ENCODE measurements around the gene UNCX.
"Not testable (repeated sequence)": the region's sequence is repeated elsewhere in the genome, so short reads cannot be mapped to it uniquely, and the experiment has no call there.

Gene UNCX

DNA sequence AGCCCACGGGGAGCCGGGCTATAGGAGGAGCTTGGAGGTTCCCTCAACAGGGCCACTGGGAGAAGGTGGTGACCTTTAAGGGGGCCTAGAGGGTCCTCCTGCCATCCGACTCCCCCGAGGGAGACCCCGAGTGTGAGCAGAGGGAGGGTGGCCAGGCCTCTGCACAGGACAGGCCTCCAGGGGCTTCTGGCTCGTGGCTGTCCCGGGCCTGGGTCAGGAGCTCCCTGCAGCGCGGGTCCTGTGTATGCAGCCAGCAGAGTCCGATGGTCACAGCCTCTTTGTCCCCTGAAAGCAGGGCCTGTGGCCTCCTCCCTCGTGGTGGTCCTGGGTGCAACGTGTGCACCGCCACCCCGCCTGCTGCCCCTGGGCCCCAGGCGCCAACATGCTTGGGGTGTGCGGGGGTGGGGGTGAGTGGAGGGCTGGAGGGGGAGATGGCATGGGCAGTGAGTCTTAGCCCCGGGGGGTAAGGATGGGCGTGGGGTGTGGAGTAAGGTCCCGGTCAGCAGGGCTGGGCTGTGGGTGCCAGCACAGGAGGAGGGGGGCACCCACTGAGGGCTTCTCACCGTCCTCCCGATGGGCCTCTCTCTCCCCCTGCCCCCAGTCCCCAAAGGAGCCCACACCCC is 27.1 kb downstream of the UNCX start:
- no peaks in the 10 kb centered on the region for H3K36me3 Mint-ChIP-seq (ENCODE audit: low read depth)
- H3K27ac Mint-ChIP-seq, result no peak overlapping the region
- H3K4me1 Mint-ChIP-seq (ENCODE audit: low read depth), result no peaks in the 10 kb centered on the region
- no peak for DNase-seq (ENCODE audit: low spot score)
- no peak overlapping the region for H3K4me3 Mint-ChIP-seq
- H3K9me3 Mint-ChIP-seq, result no peaks in the 10 kb centered on the region
- H3K27me3 Mint-ChIP-seq (ENCODE audit: low read depth), result peaks cover 5% of the 10 kb centered on the region

DNA sequence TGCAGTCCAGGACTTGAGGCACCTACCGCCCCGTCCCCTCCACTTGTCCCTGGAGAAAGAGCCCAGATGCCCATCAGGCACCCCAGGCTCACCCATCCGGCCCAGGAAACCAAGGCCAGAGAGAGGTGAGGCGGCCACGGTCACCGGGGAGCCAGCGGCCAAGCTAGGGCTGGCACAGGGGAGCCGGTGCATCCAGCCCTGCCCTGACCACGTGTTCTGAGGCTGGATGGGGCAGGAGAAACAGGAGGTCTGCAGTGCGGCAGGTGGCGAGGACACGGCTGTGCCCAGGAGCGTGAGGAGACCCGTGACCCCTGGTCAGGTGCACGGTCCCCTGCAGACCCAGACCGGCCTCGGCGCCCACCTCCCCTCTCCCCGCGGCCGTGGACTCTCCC is 27.6 kb downstream of the UNCX start:
- Mint-ChIP-seq H3K4me3 (no peak overlapping the region), H3K36me3 (ENCODE audit: low read depth) (no peaks in the 10 kb centered on the region), H3K27ac (no peak overlapping the region), H3K27me3 (ENCODE audit: low read depth) (peaks cover 5% of the 10 kb centered on the region), H3K4me1 (ENCODE audit: low read depth) (no peaks in the 10 kb centered on the region), H3K9me3 (no peaks in the 10 kb centered on the region)
- DNase-seq (ENCODE audit: low spot score), result no peak

DNA sequence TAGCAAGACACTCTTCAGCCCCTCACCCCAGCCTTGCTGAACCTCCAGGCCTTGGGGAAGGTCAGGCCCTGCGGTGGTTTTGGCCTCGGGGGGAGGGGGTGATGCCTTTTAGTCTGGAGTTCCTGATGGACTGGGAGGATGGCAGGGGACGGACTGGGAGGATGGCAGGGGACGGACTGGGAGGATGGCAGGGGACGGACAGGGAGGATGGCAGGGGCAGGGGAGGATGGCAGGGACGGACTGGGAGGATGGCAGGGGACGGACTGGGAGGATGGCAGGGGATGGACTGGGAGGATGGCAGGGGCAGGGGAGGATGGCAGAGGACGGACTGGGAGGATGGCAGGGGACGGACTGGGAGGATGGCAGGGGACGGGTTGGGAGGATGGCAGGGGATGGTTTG is 28.4 kb downstream of the UNCX start:
- not testable (repeated sequence) for H3K4me3 Mint-ChIP-seq; DNase-seq (ENCODE audit: low spot score); H3K27me3 Mint-ChIP-seq (ENCODE audit: low read depth); H3K27ac Mint-ChIP-seq; H3K9me3 Mint-ChIP-seq; H3K4me1 Mint-ChIP-seq (ENCODE audit: low read depth); H3K36me3 Mint-ChIP-seq (ENCODE audit: low read depth)

DNA sequence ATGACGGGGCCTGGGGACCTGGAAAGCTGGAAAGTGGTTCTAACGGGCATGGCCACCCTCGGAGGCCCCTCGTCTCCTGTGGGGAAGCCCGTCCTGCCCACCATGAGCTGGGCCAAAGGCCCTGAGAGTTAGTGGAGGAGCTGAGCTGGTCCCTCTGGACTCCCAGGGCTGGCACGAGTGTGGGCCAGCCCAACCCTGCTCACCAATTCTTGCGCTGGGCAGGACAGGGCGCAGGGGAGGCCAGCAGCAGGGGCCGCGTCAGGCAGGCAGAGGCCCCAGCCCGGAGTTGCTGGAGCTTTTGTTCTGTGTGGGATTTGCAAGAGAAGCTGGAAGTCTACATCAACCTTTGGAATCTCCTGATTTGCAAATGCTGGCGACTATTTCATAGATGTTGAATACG is 29.8 kb downstream of the UNCX start:
- H3K9me3 Mint-ChIP-seq, result no peaks in the 10 kb centered on the region
- DNase-seq (ENCODE audit: low spot score), result no peak
- no peak overlapping the region for H3K27ac Mint-ChIP-seq
- peaks cover 5% of the 10 kb centered on the region for H3K27me3 Mint-ChIP-seq (ENCODE audit: low read depth)
- no peaks in the 10 kb centered on the region for H3K4me1 Mint-ChIP-seq (ENCODE audit: low read depth)
- H3K36me3 Mint-ChIP-seq (ENCODE audit: low read depth), result no peaks in the 10 kb centered on the region
- H3K4me3 Mint-ChIP-seq, result no peak overlapping the region

DNA sequence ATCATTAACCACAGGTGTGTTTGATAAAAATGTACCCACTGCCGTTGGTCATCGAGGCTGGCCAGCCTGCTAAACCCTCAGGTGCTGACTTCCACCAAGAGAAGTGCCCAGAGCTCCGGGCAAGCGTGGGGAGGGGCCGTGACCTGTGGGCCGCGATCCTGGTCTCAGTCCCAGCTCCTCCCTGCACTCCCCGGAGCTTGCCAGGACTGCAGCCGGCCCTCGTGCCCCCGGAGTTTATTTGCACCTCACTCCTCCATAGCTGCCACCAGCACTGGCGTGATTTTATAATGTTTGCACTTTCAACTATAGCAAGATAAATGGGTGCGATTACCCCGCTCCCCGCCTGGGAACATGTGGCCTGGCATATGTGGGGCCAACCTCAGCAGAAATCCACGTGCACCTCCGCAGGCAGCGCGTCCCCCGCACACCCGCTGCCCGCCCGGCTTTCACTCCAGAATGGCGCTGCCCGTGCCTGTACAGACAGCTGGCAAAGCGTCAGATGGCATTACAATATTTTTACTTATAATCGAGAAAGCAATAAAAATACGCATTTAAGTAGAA is 30.8 kb downstream of the UNCX start:
- H3K4me1 Mint-ChIP-seq (ENCODE audit: low read depth), result no peaks in the 10 kb centered on the region
- no peaks in the 10 kb centered on the region for H3K9me3 Mint-ChIP-seq
- H3K27ac Mint-ChIP-seq, result no peak overlapping the region
- no peak overlapping the region for H3K4me3 Mint-ChIP-seq
- peaks cover 5% of the 10 kb centered on the region for H3K27me3 Mint-ChIP-seq (ENCODE audit: low read depth)
- DNase-seq (ENCODE audit: low spot score), result no peak
- H3K36me3 Mint-ChIP-seq (ENCODE audit: low read depth), result no peaks in the 10 kb centered on the region

DNA sequence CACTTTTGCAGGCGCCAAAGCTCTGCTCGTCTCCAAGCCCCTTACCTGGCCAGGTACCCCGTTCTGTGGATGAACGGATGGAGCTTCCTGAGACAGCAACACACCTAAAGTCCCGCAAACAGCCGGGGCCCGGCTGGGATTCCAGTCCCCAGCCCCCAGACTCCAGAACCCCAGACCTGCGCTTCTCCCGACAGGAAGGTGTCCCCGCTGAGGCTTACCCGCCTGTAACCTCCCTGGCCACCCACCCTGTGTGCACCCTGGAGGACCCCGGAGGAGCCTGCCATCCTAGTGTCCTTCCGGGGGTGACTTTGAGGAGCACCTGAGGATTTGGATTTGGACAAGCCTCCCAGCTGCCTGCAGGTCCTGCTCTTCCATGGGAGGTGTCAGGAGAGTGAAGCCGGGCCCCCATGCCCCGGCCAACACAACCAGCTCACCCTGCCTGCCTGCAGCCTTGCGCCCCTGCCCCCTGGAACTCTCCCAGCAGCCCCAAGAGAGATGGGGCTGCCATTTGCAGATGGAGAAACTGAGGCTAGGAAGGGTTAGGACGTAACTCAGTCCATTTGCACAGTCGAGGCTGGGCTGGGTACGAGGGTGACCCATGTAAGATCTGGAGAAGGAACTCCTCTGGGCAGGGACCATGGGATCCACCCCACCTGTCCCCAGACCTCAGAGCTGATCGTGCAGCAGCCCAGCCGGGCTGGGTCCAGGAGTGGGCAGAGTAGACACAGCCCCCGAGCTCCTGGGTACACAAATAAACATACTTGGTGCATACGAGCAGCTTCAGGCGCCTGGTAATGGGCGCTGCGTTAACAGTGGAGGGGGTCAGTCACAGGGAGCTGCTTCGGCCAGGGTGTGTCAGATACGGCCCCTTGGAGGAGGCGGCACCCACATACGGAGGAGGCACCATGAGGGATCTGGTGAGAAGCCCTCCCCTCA is 31.9 kb downstream of the UNCX start:
- no peak for DNase-seq (ENCODE audit: low spot score)
- H3K27ac Mint-ChIP-seq, result no peak overlapping the region
- no peaks in the 10 kb centered on the region for H3K36me3 Mint-ChIP-seq (ENCODE audit: low read depth)
- H3K4me1 Mint-ChIP-seq (ENCODE audit: low read depth), result no peaks in the 10 kb centered on the region
- H3K9me3 Mint-ChIP-seq, result no peaks in the 10 kb centered on the region
- no peak overlapping the region for H3K4me3 Mint-ChIP-seq
- H3K27me3 Mint-ChIP-seq (ENCODE audit: low read depth), result peaks cover 5% of the 10 kb centered on the region

DNA sequence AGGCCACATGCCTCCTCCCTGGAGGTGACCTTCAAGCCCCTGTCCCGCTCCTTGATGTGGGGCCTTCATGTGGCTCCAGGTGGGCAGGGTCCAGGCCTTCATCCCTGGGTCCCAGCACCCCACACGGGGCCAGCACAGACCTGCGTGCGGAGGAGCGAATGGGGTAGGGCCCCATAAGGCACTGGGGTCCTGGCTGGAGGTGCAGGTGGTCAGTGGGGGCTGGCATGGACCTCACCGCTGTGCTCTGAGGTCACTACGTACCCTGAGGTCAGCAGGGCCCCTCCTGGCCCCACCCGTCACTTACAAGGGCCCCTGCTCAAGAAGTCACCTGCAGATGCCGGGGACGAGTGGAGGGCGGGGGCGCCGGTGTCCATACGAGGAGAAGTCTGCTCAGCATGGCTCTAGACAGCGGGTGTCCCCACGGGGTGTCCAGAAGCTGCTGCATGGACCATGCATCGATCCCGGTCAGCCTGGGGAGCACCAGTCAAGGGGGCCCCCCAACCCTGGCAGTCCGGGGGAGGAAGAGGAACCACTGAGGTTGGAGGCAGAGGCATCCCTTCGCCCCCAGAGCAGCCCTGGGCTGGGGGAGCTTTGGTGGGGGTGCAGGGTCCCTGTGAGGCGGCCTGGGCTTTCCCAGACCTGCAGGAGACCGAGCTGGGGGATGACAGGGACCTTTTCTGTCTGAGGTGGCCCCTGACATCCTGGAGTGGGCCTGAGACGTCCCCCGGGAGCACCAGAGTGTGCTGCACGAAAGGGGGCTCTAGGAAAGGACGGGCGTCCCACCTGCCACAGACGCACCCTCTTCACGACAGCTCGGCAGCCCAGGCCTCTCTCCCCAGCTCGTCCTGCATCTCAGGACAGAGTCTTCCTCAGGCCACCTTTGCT is 34.6 kb downstream of the UNCX start:
- Mint-ChIP-seq H3K9me3 (no peaks in the 10 kb centered on the region), H3K27me3 (ENCODE audit: low read depth) (peaks cover 5% of the 10 kb centered on the region), H3K4me1 (ENCODE audit: low read depth) (no peaks in the 10 kb centered on the region), H3K36me3 (ENCODE audit: low read depth) (no peaks in the 10 kb centered on the region), H3K4me3 (no peak overlapping the region), H3K27ac (no peak overlapping the region)
- DNase-seq (ENCODE audit: low spot score), result no peak

DNA sequence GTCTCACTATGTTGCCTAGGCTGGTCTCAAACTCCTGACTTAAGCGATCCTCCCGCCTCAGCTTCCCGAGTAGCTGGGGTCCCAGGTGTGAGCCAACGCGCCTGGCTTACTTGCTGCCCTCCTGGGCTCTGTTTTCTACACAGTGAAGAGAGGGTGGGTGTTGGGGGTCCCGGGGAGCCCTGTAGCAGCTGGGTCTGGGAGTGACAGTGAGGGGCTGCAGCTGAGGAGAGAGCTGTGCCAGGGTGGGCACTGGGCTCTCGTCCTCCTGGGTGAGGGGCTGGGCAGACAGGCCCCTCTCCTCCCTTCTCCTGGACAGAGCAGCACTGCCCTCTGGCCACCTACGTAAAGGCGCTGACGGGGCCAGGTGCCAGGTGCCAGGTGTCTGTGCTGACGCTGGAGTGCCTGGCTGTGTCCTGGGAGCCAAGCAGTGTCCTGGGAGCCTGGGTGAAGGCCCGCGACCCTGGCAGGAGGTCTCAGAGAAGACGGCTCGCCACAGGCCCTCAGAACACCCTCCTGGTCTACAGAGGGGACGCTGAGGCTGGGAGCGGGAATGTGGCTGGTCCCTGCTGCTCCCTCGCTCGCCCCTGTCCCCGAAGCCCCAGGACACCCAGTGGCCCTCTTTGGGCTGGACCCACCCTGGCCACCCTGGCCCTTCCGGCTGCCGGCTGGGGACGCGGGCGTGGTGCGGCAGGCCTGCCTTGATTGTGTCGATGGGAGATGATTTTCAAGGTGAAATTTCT is 35.6 kb downstream of the UNCX start:
- H3K27me3 Mint-ChIP-seq (ENCODE audit: low read depth), result peaks cover 5% of the 10 kb centered on the region
- no peaks in the 10 kb centered on the region for H3K4me1 Mint-ChIP-seq (ENCODE audit: low read depth)
- H3K4me3 Mint-ChIP-seq, result no peak overlapping the region

DNA sequence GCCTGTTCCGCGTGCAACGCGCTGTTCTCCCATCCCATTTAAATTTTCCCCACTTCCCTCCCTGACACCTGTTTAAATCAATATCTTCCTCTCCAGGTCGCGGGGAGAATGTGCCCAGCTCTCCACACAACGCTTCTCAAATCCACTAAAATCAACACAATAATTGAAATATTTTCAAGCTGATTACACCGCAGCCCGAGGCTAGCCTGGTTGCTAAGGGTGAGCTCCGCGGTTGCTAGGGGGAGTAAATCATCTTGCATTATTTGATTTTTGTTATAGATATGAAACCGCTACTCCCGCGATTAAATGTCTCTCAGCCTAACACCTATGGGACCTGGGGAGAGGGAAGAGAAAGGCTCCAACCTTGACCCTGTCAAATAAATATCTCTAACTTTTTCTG is 36.2 kb downstream of the UNCX start:
- no peak overlapping the region for H3K27ac Mint-ChIP-seq
- H3K4me1 Mint-ChIP-seq (ENCODE audit: low read depth), result no peaks in the 10 kb centered on the region
- H3K9me3 Mint-ChIP-seq, result no peaks in the 10 kb centered on the region
- peaks cover 5% of the 10 kb centered on the region for H3K27me3 Mint-ChIP-seq (ENCODE audit: low read depth)
- H3K36me3 Mint-ChIP-seq (ENCODE audit: low read depth), result no peaks in the 10 kb centered on the region
- H3K4me3 Mint-ChIP-seq, result no peak overlapping the region
- no peak for DNase-seq (ENCODE audit: low spot score)

More for the DNA sequence above, 35.6 kb downstream of the UNCX start:
- no peaks in the 10 kb centered on the region for H3K9me3 Mint-ChIP-seq
- H3K27ac Mint-ChIP-seq, result no peak overlapping the region
- H3K36me3 Mint-ChIP-seq (ENCODE audit: low read depth), result no peaks in the 10 kb centered on the region
- DNase-seq (ENCODE audit: low spot score), result no peak

DNA sequence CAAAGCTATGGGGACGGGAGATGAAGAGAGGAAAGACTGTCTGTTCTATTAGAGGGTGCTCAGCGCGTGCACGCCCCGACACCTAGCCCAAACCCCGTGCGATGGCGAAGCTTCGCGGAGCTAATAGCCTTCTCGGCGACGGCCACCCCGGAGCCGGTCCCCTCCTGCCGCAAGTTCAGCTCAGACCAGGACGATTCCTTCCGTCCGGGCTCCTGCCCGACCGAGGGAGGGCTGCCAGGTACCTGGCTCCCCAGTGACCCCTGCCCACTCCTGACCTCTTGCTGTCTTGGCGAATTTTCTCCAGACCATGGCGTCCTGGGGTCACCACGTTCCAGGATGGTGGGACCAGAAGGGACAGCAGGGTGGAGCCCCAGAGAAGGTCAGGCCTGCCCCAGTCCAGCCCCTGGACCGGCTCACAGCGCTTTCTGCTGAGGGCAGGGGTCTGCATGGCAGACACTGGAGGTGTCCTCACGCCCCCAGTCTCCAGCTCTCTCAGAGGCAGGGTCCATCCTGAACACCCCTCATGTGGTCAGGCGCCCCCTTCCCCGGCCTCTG is 36.7 kb downstream of the UNCX start:
- H3K27ac Mint-ChIP-seq, result no peak overlapping the region
- no peaks in the 10 kb centered on the region for H3K36me3 Mint-ChIP-seq (ENCODE audit: low read depth)
- H3K4me1 Mint-ChIP-seq (ENCODE audit: low read depth), result no peaks in the 10 kb centered on the region
- no peak for DNase-seq (ENCODE audit: low spot score)
- H3K9me3 Mint-ChIP-seq, result no peaks in the 10 kb centered on the region
- H3K27me3 Mint-ChIP-seq (ENCODE audit: low read depth), result peaks cover 5% of the 10 kb centered on the region
- no peak overlapping the region for H3K4me3 Mint-ChIP-seq

DNA sequence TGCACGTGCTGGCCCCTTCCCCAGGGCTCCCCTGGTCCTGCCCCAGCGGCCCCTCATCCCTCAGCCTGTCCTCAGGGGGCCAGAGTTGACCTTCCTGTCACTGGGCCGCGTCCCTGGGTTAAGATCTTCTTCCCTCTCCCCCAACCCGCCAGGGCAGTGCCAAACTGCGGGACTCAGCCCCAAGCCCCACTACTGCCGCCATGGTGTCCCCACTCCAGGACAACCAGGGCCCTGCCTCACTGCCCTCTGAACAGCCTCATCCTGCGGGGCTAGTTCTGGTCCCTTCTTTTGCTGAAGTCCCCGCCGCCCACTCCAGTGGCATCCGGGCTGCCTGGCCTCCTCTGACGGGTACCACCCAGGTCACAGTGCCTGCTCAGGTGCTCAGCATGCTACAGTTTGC is 37.5 kb downstream of the UNCX start:
- Mint-ChIP-seq H3K36me3 (ENCODE audit: low read depth) (no peaks in the 10 kb centered on the region), H3K27me3 (ENCODE audit: low read depth) (peaks cover 5% of the 10 kb centered on the region), H3K4me1 (ENCODE audit: low read depth) (no peaks in the 10 kb centered on the region), H3K4me3 (no peak overlapping the region), H3K9me3 (no peaks in the 10 kb centered on the region), H3K27ac (no peak overlapping the region)
- no peak for DNase-seq (ENCODE audit: low spot score)

DNA sequence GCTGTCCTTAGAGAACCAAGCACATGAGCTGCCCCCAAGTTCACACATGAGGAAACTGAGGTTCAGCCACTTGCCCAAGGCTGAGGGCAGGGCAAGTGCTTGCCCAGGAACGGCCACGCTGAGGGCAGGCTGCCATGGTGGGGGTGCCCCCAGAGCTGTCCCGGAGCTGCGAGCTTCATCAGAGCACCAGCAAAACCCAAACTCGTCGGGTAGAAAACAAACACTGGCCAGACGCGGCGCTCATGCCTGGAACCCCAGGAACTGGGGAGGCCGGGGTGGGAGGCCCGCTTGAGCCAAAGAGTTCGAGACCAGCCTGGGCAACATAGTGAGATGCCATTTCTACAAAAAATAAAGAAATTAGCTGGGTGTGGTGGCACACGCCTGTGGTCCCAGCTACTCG is 38.4 kb downstream of the UNCX start:
- no peaks in the 10 kb centered on the region for H3K4me1 Mint-ChIP-seq (ENCODE audit: low read depth)
- no peaks in the 10 kb centered on the region for H3K36me3 Mint-ChIP-seq (ENCODE audit: low read depth)

DNA sequence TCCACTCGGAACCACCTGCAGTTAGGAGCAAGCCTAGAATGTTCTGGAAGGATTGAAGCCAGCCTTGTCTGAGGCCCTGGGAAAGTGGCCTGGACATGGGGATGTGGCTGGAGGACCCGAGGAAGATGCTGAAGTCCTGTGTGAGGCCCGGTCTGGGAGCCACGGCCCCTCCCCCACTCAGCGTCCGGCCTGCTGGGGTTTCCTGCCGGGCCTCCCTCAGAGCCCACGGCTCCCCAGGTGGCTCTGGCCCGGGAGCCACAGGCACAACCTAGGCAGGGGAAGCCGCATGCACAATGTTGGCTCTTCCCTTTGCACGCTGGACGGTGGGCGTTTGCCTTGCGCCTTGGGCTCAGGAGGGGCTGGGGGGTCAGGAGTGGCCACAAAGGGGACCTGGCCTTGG is 39.0 kb downstream of the UNCX start:
- no peaks in the 10 kb centered on the region for H3K27me3 Mint-ChIP-seq (ENCODE audit: low read depth)
- no peak overlapping the region for H3K4me3 Mint-ChIP-seq
- H3K4me1 Mint-ChIP-seq (ENCODE audit: low read depth), result no peaks in the 10 kb centered on the region
- H3K9me3 Mint-ChIP-seq, result no peaks in the 10 kb centered on the region
- DNase-seq (ENCODE audit: low spot score), result no peak
- no peaks in the 10 kb centered on the region for H3K36me3 Mint-ChIP-seq (ENCODE audit: low read depth)
- no peak overlapping the region for H3K27ac Mint-ChIP-seq

More for the DNA sequence above, 38.4 kb downstream of the UNCX start:
- Mint-ChIP-seq H3K27me3 (ENCODE audit: low read depth) (no peaks in the 10 kb centered on the region), H3K9me3 (no peaks in the 10 kb centered on the region), H3K4me3 (no peak overlapping the region), H3K27ac (no peak overlapping the region)
- DNase-seq (ENCODE audit: low spot score), result no peak

Measured in T-helper 2 cell treated with Interferon-gamma antibody and Interleukin-4, amounts not matched to agents 5 μg/mL and 100 μg/mL, for 36 hours (primary cell).